Suprapubic skin (tissue), 3 donors: ENCODE results near the gene TMEM17.

Experiments
- EP300 ChIP-seq: sonication (generic); formaldehyde crosslinking; IDR thresholded peaks from one replicate; pipeline ENCODE4 v1.6.1; 2017; ENCODE audit warnings: antibody characterized with exemption
- POLR2A ChIP-seq, 2 donors: fragments of 450-650 bp; IDR thresholded peaks; one replicate each; pipeline ENCODE4 v1.6.1; 2017; ENCODE audit warnings: antibody characterized with exemption in 2 of 2, mild to moderate bottlenecking in 2 of 2, moderate library complexity in 2 of 2
- TF ChIP-seq, protein P1 (sequence below), 2 donors: fragments of 200-600 bp in 1 of 2; fragments of 450-650 bp in 1 of 2; sonication (generic) in 1 of 2; IDR thresholded peaks; one replicate each; pipeline ENCODE4 v1.5.1; 2016 to 2019; ENCODE audit warnings: antibody characterized with exemption in 2 of 2, mild to moderate bottlenecking in 1 of 2, moderate library complexity in 1 of 2

DNA sequence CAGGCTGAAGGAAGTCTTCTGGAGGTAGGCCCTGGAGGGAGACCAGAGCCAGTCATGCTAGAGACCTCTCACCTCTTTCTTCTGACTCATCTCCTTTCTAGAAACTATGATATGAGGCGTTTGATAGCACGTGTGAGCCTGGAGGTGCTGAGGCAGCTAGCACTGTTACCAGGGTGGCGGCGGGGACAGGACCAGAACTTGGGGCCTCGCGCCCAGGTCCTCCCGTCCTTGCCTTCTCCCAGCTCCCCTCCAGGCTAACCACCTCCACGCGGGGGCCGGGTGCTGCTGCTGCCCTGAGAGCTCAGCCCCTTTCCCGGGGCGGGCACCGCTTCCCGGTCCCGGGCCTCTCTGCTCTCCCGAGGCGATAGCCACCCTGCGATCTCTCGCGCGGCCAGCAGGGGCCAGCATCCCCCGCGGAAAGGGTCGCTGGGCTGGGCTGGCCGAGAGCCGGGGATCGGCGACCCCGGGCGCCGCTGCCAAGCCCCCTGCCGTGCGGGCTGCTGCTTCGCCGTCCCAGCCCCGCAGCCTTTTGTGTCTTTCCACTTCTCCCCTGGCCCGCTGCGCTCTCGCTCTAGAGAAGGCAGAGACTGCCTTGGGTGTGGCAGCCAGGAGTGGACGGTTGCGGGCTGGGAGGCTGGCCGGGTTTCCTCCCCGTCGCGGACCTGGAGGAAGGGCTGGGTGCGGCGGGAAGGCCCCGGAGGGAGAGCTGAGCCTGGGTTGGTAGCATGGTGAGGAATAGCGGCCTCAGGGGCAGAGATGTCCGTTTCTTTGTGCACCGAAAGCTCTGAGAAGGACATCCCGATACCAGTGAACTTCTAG lies 49.1 kb downstream of the TMEM17 start:
- TF ChIP-seq, protein P1, sequence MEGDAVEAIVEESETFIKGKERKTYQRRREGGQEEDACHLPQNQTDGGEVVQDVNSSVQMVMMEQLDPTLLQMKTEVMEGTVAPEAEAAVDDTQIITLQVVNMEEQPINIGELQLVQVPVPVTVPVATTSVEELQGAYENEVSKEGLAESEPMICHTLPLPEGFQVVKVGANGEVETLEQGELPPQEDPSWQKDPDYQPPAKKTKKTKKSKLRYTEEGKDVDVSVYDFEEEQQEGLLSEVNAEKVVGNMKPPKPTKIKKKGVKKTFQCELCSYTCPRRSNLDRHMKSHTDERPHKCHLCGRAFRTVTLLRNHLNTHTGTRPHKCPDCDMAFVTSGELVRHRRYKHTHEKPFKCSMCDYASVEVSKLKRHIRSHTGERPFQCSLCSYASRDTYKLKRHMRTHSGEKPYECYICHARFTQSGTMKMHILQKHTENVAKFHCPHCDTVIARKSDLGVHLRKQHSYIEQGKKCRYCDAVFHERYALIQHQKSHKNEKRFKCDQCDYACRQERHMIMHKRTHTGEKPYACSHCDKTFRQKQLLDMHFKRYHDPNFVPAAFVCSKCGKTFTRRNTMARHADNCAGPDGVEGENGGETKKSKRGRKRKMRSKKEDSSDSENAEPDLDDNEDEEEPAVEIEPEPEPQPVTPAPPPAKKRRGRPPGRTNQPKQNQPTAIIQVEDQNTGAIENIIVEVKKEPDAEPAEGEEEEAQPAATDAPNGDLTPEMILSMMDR (IDR thresholded peaks at IDR 0.05), result peak; percentile 91 to 97
- TF ChIP-seq POLR2A (IDR thresholded peaks at IDR 0.05) (no peak), EP300 (no peak)
